ENCODE data around the gene PRRC2B. TPM values are rescaled to one million over a fixed set of nuclear protein-coding genes. Genes with fewer than 3 reads are reported as not detected.
"Not testable (repeated sequence)": the region's sequence is repeated elsewhere in the genome, so short reads cannot be mapped to it uniquely, and the experiment has no call there.

Gene PRRC2B
- total RNA-seq, 4 donors from 2014 or later = 80.7 to 126 (median 100) TPM

GRCh38 chr9:131470581-131470991, 76.7 kb downstream of the PRRC2B start:
- ATAC-seq (ENCODE audit: low FRiP score) (no peak), DNase-seq (ENCODE audit: low spot score) (no peak)
- TF ChIP-seq, protein P1, sequence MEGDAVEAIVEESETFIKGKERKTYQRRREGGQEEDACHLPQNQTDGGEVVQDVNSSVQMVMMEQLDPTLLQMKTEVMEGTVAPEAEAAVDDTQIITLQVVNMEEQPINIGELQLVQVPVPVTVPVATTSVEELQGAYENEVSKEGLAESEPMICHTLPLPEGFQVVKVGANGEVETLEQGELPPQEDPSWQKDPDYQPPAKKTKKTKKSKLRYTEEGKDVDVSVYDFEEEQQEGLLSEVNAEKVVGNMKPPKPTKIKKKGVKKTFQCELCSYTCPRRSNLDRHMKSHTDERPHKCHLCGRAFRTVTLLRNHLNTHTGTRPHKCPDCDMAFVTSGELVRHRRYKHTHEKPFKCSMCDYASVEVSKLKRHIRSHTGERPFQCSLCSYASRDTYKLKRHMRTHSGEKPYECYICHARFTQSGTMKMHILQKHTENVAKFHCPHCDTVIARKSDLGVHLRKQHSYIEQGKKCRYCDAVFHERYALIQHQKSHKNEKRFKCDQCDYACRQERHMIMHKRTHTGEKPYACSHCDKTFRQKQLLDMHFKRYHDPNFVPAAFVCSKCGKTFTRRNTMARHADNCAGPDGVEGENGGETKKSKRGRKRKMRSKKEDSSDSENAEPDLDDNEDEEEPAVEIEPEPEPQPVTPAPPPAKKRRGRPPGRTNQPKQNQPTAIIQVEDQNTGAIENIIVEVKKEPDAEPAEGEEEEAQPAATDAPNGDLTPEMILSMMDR (IDR thresholded peaks at IDR 0.05) = no peak

GRCh38 chr9:131472085-131472484, 78.2 kb downstream of the PRRC2B start:
- not testable (repeated sequence) for ATAC-seq (ENCODE audit: low FRiP score); DNase-seq (ENCODE audit: low spot score)

DNA sequence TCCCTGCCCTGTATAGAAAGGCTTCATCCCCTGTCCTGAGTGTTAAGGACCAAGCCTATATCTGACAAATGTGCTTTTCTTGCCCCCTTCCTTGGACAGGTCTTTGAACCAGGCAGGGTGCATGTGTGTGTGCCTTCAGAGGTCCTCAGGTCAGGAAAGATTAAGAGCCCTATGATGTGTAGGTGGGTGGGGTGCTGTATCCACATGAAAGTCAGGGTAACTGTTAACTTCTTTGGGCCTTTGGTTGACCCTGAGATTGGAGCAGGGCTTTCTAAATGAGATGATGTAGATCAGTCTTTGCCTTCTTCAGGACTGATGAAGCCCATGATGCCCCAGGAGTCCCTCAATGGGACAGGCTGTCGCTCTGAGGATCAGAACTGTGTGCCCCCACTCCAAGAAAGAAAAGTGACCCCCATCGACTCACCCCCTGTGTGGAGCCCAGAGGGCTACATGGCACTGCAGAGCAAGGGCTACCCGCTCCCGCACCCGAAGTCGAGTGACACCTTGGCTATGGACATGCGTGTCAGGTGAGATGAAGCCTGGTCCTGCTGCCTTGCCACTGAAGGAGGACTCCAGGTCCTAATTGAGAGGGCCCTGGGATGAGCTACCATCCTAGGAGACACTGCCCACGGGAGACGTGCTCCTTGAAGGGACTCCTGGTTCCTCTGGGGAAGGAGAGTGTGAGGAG, 79.5 kb downstream of the PRRC2B start:
- ATAC-seq (ENCODE audit: low FRiP score) (no peak), DNase-seq (ENCODE audit: low spot score) (no peak)
- TF ChIP-seq, protein P1 (IDR thresholded peaks at IDR 0.05) = no peak

DNA sequence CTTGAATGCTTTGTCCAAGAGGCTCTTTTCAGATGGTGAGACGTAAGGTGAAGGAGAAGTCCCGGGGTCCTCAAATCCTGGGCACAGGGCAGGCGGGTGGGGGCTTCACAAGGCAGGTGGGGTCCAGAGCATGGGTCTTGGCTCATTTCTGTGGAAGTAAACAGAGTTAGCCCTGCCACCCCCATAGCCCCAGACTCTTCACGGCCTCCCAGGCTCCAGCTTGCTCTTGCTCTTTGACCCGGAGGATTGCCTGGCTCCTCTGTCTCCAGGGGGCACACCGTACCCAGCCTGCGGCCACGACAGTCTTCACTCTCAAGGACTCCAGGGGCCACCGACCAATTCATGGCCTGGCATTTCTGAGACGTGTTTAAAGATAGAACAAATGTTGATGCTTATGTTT, 80.0 kb downstream of the PRRC2B start:
- ATAC-seq (ENCODE audit: low FRiP score) (no peak), DNase-seq (ENCODE audit: low spot score) (no peak)
- TF ChIP-seq, protein P1 (IDR thresholded peaks at IDR 0.05) = no peak

DNA sequence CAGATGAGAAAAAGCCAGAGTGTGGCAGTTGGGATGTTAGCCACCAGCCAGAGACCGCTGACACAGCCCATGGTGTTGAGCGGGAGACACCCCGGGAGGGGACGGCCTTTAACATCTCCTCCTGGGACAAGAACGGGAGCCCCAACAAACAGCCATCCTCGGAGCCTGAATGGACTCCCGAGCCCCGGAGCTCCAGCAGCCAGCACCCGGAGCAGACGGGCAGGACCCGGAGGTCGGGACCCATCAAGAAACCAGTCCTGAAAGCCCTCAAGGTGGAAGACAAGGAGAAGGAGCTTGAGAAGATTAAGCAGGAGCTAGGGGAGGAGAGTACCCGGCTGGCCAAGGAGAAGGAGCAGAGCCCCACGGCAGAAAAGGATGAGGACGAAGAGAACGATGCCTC, 80.8 kb downstream of the PRRC2B start:
- TF ChIP-seq, protein P1 (IDR thresholded peaks at IDR 0.05) = no peak
- no peak for ATAC-seq (ENCODE audit: low FRiP score)
- no peak for DNase-seq (ENCODE audit: low spot score)

- no peak for ATAC-seq (ENCODE audit: low FRiP score)
- TF ChIP-seq, protein P1 (IDR thresholded peaks at IDR 0.05) = no peak
Measured at GRCh38 chr9:131475111-131475955, 81.4 kb downstream of the PRRC2B start.

GRCh38 chr9:131475956-131476776, 82.3 kb downstream of the PRRC2B start:
- no peak for DNase-seq (ENCODE audit: low spot score)
- ATAC-seq (ENCODE audit: low FRiP score) = no peak
- TF ChIP-seq, protein P1 (IDR thresholded peaks at IDR 0.05) = no peak

More at GRCh38 chr9:131475111-131475955, 81.4 kb downstream of the PRRC2B start:
- DNase-seq (ENCODE audit: low spot score) = no peak

Measured in omental fat pad (tissue), 4 donors.